Adrenal gland (tissue), 5 donors: Measurements from ENCODE around the gene ZNF862.

Source experiments
- CTCF ChIP-seq, 6 experiments: fragments of 450-650 bp in 4 of 6; fragments of 200-600 bp in 2 of 6; sonication (generic) in 1 of 6; IDR thresholded peaks; 1 replicate in 5 of 6; 2 replicates in 1 of 6; pipeline versions ENCODE4 v1.5.1 to v1.8.0; 2016 to 2021; ENCODE audit warnings: antibody characterized with exemption in 6 of 6, mild to moderate bottlenecking in 2 of 6, moderate library complexity in 1 of 6
- POLR2A ChIP-seq, 2 donors: fragments of 450-650 bp; IDR thresholded peaks; one replicate each; pipeline ENCODE4 v1.6.1; 2017; ENCODE audit warnings: antibody characterized with exemption in 2 of 2, mild to moderate bottlenecking in 2 of 2, moderate library complexity in 1 of 2
- donor health status: DM: no; HTN: no; CAD: no.

DNA sequence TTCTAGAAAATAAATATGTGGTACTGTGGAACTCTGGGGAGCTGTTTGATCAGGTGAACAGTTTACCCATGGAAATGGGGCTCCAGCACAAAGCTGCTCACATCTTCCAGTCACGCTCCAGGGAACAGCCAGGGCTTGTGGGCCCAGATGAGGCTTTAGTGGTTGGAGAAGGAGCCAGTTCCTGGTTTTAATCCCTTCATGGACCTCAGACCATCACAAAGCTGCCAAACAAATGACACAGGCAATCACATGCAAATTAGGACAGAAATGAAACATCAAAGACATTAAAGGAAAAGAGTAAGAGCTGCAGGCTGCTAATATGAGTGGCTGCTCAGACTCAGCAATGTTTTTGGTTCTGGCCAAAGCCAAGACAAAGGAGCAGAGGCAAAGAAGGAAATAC, 33.4 kb downstream of the ZNF862 start:
- TF ChIP-seq POLR2A (IDR thresholded peaks at IDR 0.05) (no peak), CTCF (IDR thresholded peaks at IDR 0.05) (no peak)
